HCT116 (cell line): ENCODE data around the gene SLC35G4. TPM values are rescaled to one million over a fixed set of nuclear protein-coding genes. Genes with fewer than 3 reads are reported as not detected.

ENCODE experiments used
- ATAC-seq: fragments of 200-7000 bp; cut with Tn5 transposase; 2 replicates; pipeline ENCODE4 v1.9.1; 2020; ENCODE audit warnings: mild to moderate bottlenecking, moderate library complexity
- BruUV-seq: library from RNA; stranded (reverse); fragments of 400-500 nt; replicated peaks from 2 replicates; lab custom pipeline; 2021; lab: Mats Ljungman, UMichigan
- CTCF ChIA-PET: fragments of 300-600 bp; sonication (Branson Sonifier 250); formaldehyde crosslinking; loops from one replicate; lab custom pipeline; 2021; ENCODE audit warnings: antibody characterized with exemption; lab: Charles Lee
- POLR2A ChIA-PET: fragments of 300-600, 350-600 bp; sonication (Branson Sonifier 250); formaldehyde crosslinking; loops from one replicate; lab custom pipeline; 2021; ENCODE audit warnings: antibody characterized with exemption; lab: Charles Lee
- RAD21 ChIA-PET, 2 experiments: fragments of 300-600 bp; sonication (Branson Sonifier 250); formaldehyde crosslinking; loops; one replicate each; lab custom pipeline; 2023; ENCODE audit warnings: low total read pairs in 2 of 2; ENCODE audit not compliant: uncharacterized antibody in 2 of 2, unreplicated experiment in 2 of 2, low non-redundant PET in 1 of 2; lab: Charles Lee
- DNase-seq: peaks from one replicate; pipeline ENCODE4 v3.0.0-alpha.2; 2010; ENCODE audit warnings: low read depth, low spot score
- H2AFZ ChIP-seq: fragments of 200-600 bp; shearing (Covaris generic), sonication (generic); 2 replicates; pipeline ENCODE4 v1.6.1; 2017; ENCODE audit warnings: low read depth, mixed run types, mixed read lengths, antibody characterized with exemption, low read length; ENCODE audit not compliant: poor library complexity, severe bottlenecking
- H3K27ac ChIP-seq: 2 replicates; pipeline ENCODE4 v1.5.1; 2012; ENCODE audit warnings: low read depth, low read length
- H3K27me3 ChIP-seq: fragments of 200-600 bp; sonication (generic); 2 replicates; pipeline ENCODE4 v1.6.1; 2016; ENCODE audit warnings: mixed run types, low read length, mixed read lengths; ENCODE audit not compliant: insufficient read depth
- H3K36me3 ChIP-seq, 2 experiments: fragments of 200-500 bp in 1 of 2; fragments of 200-600 bp in 1 of 2; sonication (Bioruptor generic) in 1 of 2; sonication (generic) in 1 of 2; 2 replicates each; pipeline versions ENCODE4 v1.5.1 to v1.6.1; 2014 to 2016; ENCODE audit warnings: low read length in 2 of 2, inconsistent platforms in 1 of 2, mixed read lengths in 1 of 2, mixed run types in 1 of 2; ENCODE audit not compliant: insufficient read depth in 2 of 2, control insufficient read depth in 1 of 2
- H3K4me1 ChIP-seq, 2 experiments: fragments of 200-600 bp in 1 of 2; sonication (generic) in 1 of 2; 2 replicates each; pipeline versions ENCODE4 v1.5.1 to v1.6.1; 2012 to 2017; ENCODE audit warnings: low read length in 2 of 2, inconsistent platforms in 1 of 2, mild to moderate bottlenecking in 1 of 2, mixed read lengths in 1 of 2, mixed run types in 1 of 2, moderate library complexity in 1 of 2; ENCODE audit not compliant: insufficient read depth in 2 of 2, control insufficient read depth in 1 of 2
- H3K4me2 ChIP-seq: fragments of 200-600 bp; sonication (generic); 2 replicates; pipeline ENCODE4 v1.6.1; 2017; ENCODE audit warnings: mixed run types, low read length, mixed read lengths
- H3K4me3 ChIP-seq, 2 experiments: fragments of 200-600 bp in 1 of 2; sonication (generic) in 1 of 2; replicated peaks in 1 of 2; 2 replicates each; pipeline ENCODE4 v1.5.1; 2011 to 2016; ENCODE audit warnings: low read length in 2 of 2, control low read depth in 1 of 2, low read depth in 1 of 2, mild to moderate bottlenecking in 1 of 2, mixed read lengths in 1 of 2, mixed run types in 1 of 2
- H3K79me2 ChIP-seq: fragments of 200-600 bp; sonication (generic); 2 replicates; pipeline ENCODE4 v1.6.1; 2017; ENCODE audit warnings: mild to moderate bottlenecking, mixed run types, low read length, moderate library complexity, mixed read lengths; ENCODE audit not compliant: insufficient read depth
- H3K9ac ChIP-seq: fragments of 200-600 bp; sonication (generic); 2 replicates; pipeline ENCODE4 v1.6.1; 2016; ENCODE audit warnings: low read length, mixed read lengths
- H3K9me2 ChIP-seq: fragments of 200-600 bp; sonication (generic), shearing (Covaris generic); 2 replicates; pipeline ENCODE4 v1.6.1; 2017; ENCODE audit warnings: mixed run types, mild to moderate bottlenecking, moderate library complexity; ENCODE audit not compliant: insufficient read depth
- H3K9me3 ChIP-seq, 2 experiments: fragments of 200-500 bp in 1 of 2; fragments of 200-600 bp in 1 of 2; sonication (Bioruptor generic) in 1 of 2; sonication (generic) in 1 of 2; 2 replicates each; pipeline ENCODE4 v1.6.1; 2014 to 2017; ENCODE audit warnings: low read length in 2 of 2, mixed read lengths in 2 of 2, inconsistent platforms in 1 of 2, low read depth in 1 of 2, mild to moderate bottlenecking in 1 of 2, mixed run types in 1 of 2, moderate library complexity in 1 of 2; ENCODE audit not compliant: control insufficient read depth in 1 of 2, insufficient read depth in 1 of 2
- H4K20me1 ChIP-seq: fragments of 200-600 bp; sonication (generic), shearing (Covaris generic); 2 replicates; pipeline ENCODE4 v1.6.1; 2017; ENCODE audit warnings: mixed run types, mild to moderate bottlenecking, moderate library complexity; ENCODE audit not compliant: insufficient read depth
- CBX3 ChIP-seq: IDR thresholded peaks from 2 replicates; pipeline ENCODE4 v1.6.1; 2012; ENCODE audit warnings: low read depth
- CEBPB ChIP-seq: IDR thresholded peaks from 2 replicates; pipeline ENCODE4 v1.6.1; 2012; ENCODE audit warnings: low read depth
- EGR1 ChIP-seq: IDR thresholded peaks from 2 replicates; pipeline ENCODE4 v1.6.1; 2012; ENCODE audit warnings: low read depth
- ELF1 ChIP-seq: IDR thresholded peaks from 2 replicates; pipeline ENCODE4 v1.6.1; 2012; ENCODE audit warnings: low read depth, borderline replicate concordance
- EZH2 ChIP-seq: fragments of 200-600 bp; sonication (generic); IDR thresholded peaks from 2 replicates; pipeline ENCODE4 v1.6.1; 2017; ENCODE audit warnings: antibody characterized with exemption, mixed run types
- EZH2phosphoT487 ChIP-seq: fragments of 200-600 bp; IDR thresholded peaks from 2 replicates; pipeline ENCODE4 v1.6.1; 2018; ENCODE audit warnings: antibody characterized with exemption, borderline replicate concordance
- FOSL1 ChIP-seq: IDR thresholded peaks from 2 replicates; pipeline ENCODE4 v1.6.1; 2012; ENCODE audit warnings: low read depth
- MAX ChIP-seq: IDR thresholded peaks from 2 replicates; pipeline ENCODE4 v1.6.1; 2012
- REST ChIP-seq: IDR thresholded peaks from 2 replicates; pipeline ENCODE4 v1.6.1; 2012; ENCODE audit warnings: low read depth
- SP1 ChIP-seq: IDR thresholded peaks from 2 replicates; pipeline ENCODE4 v1.6.1; 2012; ENCODE audit warnings: low read depth
- TCF7L2 ChIP-seq: IDR thresholded peaks from 2 replicates; pipeline ENCODE4 v1.7.0; 2011; ENCODE audit warnings: borderline replicate concordance, inconsistent platforms; ENCODE audit not compliant: insufficient read depth, insufficient read length; ENCODE audit errors: extremely low read depth
- YY1 ChIP-seq: IDR thresholded peaks from 2 replicates; pipeline ENCODE4 v1.6.1; 2011; ENCODE audit warnings: low read length, low read depth, moderate library complexity, mild to moderate bottlenecking; ENCODE audit not compliant: insufficient replicate concordance; ENCODE audit errors: extremely low read depth
- ZFX ChIP-seq: fragments of 450-650 bp; IDR thresholded peaks from 2 replicates; pipeline ENCODE4 v1.6.1; 2017
- ZNF274 ChIP-seq: fragments of 200-500 bp; sonication (Bioruptor generic); IDR thresholded peaks from 2 replicates; pipeline ENCODE4 v1.6.1; 2014; ENCODE audit warnings: mild to moderate bottlenecking, low read depth, low read length, inconsistent platforms
- intact Hi-C: fragments of 100-400 bp; cut with micrococcal nuclease; formaldehyde crosslinking; loops from 2 replicates; pipeline ENCODE4 v1.10.0; 2022
- total RNA-seq: library from RNA; stranded (reverse); gene quantifications from one replicate; pipeline ENCODE4 v1.2.1, GENCODE V29; 2021; ENCODE audit not compliant: unreplicated experiment

Gene SLC35G4
- total RNA-seq, 1 experiment from 2014 or later, result not detected

GRCh38 chr18:11649839-11650238 lies 40.4 kb downstream of the SLC35G4 start (continued):
- TF ChIP-seq MAX, result no peak
- TF ChIP-seq FOSL1, result no peak
- TF ChIP-seq YY1, result no peak
- no peak for TF ChIP-seq EGR1
- no peak for TF ChIP-seq REST
- TF ChIP-seq ELF1, result no peak
- no peak for TF ChIP-seq CEBPB
- TF ChIP-seq ZFX, result no peak
- TF ChIP-seq SP1, result no peak
- no peak for TF ChIP-seq ZNF274

GRCh38 chr18:11651899-11652298 lies 42.5 kb downstream of the SLC35G4 start:
- Histone ChIP-seq H3K27me3 (no peaks in the 10 kb centered on the region), H3K4me1 (peaks cover 0 to 4% of the 10 kb centered on the region in 2 experiments; a peak in 2 of 4 replicates), H3K9me3 (no peaks in the 10 kb centered on the region; a peak in 1 of 4 replicates), H3K79me2 (no peaks in the 10 kb centered on the region), H3K9ac (no peak overlapping the region), H3K9me2 (no peaks in the 10 kb centered on the region), H4K20me1 (no peaks in the 10 kb centered on the region), H3K4me3 (no peak overlapping the region), H3K4me2 (no peak overlapping the region), H3K27ac (no peak overlapping the region), H2AFZ (no peak overlapping the region), H3K36me3 (no peaks in the 10 kb centered on the region)
- POLR2A ChIA-PET, result no interaction called here
- intact Hi-C loops, result loop anchor here (10.0 kb wide), 1 partner anchor 383 kb away; no protein-coding TSS in a partner anchor
- no TSS peak for BruUV-seq
- ATAC-seq, result no peak
- CTCF ChIA-PET, result no interaction called here
- RAD21 ChIA-PET, result no interaction called here
- TF ChIP-seq EZH2 (no peak), MAX (no peak), CBX3 (no peak), SP1 (no peak), EGR1 (no peak), TCF7L2 (no peak), EZH2phosphoT487 (no peak)
- no peak for DNase-seq
